ENCODE measurements around the gene TERB1.

DNA sequence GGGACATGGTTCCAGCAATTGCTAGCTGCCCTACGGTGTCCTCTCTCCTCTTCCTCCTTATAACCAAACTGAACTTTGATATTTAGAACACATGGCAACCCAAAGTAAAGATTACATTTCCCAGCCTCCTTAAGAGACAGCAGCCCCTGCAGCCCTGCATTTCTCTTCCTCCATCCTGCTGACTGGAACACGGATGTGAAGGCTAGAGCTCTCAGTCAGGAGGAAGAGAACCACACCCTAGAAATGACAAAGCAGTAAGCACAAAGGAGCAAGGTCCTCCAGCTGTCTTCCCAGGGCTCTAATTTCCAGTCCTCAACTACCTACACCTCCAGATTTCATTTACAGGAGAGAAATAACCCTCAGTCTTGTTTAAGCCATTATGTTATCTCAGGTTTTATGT is 60.9 kb downstream of the TERB1 start:
- no peak for TF ChIP-seq POLR2A (IDR thresholded peaks at IDR 0.05)
- TF ChIP-seq CTCF (IDR thresholded peaks at IDR 0.05) = no peak
